Esophagus muscularis mucosa (tissue), 3 donors: ENCODE results near the gene DDRGK1.

ENCODE experiments used
- EP300 ChIP-seq: sonication (generic); formaldehyde crosslinking; IDR thresholded peaks from one replicate; pipeline ENCODE4 v1.6.1; 2017; ENCODE audit warnings: antibody characterized with exemption
- POLR2A ChIP-seq: fragments of 450-650 bp; IDR thresholded peaks from one replicate; pipeline ENCODE4 v1.6.1; 2017; ENCODE audit warnings: antibody characterized with exemption, moderate library complexity, mild to moderate bottlenecking, low read depth
- POLR2AphosphoS5 ChIP-seq, 2 donors: sonication (generic); formaldehyde crosslinking; IDR thresholded peaks; one replicate each; pipeline ENCODE4 v1.6.1; 2017; ENCODE audit warnings: antibody characterized with exemption in 2 of 2

DNA sequence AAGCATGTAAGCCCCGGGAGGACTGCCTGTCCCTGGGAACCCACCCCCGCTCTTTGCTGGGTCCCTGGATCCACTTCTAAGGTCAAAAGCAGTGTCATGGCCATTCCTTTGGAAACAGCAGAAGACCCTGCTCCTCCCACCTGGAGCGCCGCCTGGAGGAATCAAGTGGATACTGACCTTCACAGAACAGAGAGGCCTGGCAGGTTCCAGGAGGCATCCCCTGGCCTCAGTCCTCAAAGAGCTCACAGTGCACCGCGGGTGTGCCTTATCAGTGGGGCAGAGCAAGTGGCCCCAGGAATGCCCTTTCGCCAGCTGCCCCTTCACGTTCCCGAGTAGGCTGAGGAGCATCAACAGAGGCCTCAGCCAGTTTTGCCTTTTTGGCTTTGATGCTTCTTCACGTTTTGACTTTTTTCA, 45.6 kb upstream of the DDRGK1 start:
- TF ChIP-seq EP300, result no peak
- no peak for TF ChIP-seq POLR2AphosphoS5 (IDR thresholded peaks at IDR 0.05)
- TF ChIP-seq POLR2A, result no peak
